Left ventricle myocardium superior (tissue), 1 donor: ENCODE measurements around the gene CTIF. TPM values are rescaled to one million over a fixed set of nuclear protein-coding genes. Genes with fewer than 3 reads are reported as not detected.
"Not testable (repeated sequence)": the region's sequence is repeated elsewhere in the genome, so short reads cannot be mapped to it uniquely, and the experiment has no call there.

Experiments
- ATAC-seq: fragments of 200-7000 bp; cut with Tn5 transposase; one replicate; pipeline ENCODE4 v1.9.1; 2020; ENCODE audit warnings: mild to moderate bottlenecking, moderate library complexity
- DNase-seq: peaks from one replicate; pipeline ENCODE4 v3.0.0-alpha.2; 2020
- intact Hi-C: fragments of 100-400 bp; cut with micrococcal nuclease; formaldehyde crosslinking; loops from one replicate; pipeline ENCODE4 v1.11.0; 2022
- total RNA-seq: library from RNA; stranded (reverse); fragmentation: NEBNext Ultra II Directional; extraction: Animal tissue kit (Norgen Biotek cat#: 25700); gene quantifications from one replicate; pipeline ENCODE4 v1.2.1, GENCODE V29; 2021
- donor health status: DM: no; HTN: yes; CAD: no; lungs with severe emphysema.

The CTIF gene
- total RNA-seq, 1 donor from 2014 or later: 59.9 TPM

DNA sequence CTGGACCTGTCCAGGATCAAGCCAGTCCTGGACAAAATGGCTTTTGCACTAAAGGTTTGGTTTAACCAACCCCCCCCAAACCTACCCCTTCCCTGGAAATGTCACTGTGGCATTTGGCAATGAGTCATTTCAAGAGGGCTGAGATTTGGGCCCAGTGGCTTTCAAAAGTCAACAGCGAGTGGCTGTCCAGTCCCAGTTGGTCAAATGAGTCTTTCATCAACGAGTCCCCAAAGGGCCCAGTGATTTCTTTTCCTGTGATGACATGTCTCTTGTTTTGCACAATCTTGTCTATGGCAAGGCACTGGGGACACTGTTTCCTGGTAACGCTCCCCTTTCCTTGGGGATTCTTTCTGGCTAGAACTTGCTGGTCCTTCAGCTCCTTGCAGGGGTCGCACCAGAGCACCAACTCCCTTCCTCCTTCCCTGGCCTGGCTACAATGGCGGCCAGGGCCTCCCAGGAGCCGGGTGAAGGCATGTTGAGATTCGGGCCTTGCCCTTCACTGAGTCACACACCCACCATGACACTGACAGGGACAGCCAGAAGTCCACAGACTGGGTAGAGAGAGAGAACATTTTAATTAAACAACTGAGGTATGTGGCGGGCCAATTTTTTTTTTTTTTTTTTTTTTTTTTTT is 324.7 kb downstream of the CTIF start:
- DNase-seq (peak; percentile 7), ATAC-seq (no peak)
- intact Hi-C loops: no loop called here

DNA sequence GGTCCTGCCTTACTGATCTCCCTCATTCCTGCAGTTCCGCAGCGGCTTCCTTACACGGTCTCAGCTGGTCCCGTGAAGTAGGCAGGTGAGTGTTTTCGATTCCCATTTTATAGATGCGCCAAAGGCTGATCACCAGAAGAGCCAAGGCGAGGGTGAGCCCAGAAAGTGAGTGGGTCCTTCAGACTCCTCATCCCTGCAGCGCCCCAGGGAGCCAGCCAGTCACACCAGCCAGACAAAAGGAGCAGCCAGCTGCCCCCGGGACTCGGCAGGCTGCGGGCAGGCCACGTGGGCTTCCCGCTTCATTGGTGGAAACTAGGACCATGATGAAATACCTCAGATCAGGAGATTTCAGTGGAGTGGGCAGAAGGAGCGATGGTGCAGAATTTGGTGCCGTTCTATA is 326.0 kb downstream of the CTIF start:
- intact Hi-C loops: no loop called here
- DNase-seq: peak; percentile 13
- no peak for ATAC-seq

DNA sequence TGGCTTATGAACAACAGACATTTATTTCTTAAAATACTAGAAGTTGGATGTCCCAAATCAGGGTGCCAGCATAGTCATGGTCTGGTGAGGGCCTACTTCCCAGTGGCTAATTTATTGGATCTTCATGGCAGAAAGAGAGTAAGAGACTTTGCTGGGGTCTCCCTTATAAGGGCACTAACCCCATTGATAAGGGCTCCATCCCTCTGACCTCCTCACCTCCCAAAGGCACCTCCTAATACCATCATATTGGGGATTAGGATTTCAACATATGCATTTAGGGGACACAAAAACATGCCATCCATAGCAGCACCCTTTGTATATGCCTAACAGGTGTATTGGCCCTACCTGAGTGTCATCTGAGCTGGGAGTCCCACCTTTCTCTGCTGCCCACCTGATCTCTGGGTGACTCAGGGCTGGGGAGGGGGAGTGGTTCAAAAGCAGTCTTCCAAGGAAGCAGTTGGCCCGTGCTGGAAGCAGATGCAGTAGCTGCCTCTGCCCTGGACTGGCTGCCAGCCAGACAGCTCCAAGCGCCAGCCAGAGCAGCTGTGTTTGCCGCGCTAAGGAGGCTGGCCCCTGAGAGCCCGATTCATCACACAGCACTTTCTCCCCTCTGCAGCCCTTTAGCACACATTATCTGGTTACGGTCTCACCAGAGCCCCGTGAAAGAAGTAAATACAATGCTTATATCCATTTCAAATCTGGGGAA is 327.4 kb downstream of the CTIF start:
- DNase-seq (peak; percentile 80), ATAC-seq (peak; percentile 81)
- intact Hi-C loops: no loop called here

DNA sequence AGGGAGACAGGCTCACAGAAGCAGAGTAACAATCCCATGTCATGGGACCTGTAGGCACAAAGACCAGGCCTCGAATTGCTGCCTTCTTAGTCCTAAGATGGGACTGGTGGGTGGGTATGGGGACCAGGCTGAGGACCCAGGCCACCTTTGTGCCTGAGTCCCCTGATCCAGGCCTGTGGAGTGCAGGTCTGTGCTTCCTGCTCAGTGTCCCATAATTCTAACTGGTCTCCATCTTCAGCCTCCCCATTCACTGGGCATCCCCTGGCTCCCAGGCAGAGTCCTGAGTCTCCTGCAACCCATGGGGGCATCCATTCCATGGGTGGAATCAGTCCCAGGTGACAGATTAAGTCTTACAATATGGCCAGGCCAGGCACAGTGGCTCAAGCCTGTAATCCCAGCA is 328.0 kb downstream of the CTIF start:
- ATAC-seq (no peak), DNase-seq (no peak)
- intact Hi-C loops: no loop called here

DNA sequence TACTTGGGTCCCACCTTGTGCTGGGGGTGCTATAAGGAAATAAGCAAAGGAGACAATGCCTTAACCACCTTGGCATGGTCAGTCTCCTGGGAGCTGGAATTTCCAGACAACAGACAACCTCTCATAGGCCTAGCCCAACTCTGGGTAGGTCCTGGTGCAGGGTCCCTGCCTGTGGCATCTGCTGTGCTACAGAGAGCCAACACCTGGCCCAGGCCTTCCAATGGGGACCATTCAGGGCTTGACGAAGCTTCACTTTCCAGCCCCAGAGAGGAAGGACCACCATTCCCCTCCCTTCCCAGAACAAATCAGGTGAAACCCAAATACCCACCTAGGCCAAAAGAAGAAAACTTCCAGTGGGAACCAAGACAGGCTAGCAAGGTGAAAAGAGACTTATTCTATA is 329.1 kb downstream of the CTIF start:
- DNase-seq (no peak), ATAC-seq (no peak)
- intact Hi-C loops: no loop called here

DNA sequence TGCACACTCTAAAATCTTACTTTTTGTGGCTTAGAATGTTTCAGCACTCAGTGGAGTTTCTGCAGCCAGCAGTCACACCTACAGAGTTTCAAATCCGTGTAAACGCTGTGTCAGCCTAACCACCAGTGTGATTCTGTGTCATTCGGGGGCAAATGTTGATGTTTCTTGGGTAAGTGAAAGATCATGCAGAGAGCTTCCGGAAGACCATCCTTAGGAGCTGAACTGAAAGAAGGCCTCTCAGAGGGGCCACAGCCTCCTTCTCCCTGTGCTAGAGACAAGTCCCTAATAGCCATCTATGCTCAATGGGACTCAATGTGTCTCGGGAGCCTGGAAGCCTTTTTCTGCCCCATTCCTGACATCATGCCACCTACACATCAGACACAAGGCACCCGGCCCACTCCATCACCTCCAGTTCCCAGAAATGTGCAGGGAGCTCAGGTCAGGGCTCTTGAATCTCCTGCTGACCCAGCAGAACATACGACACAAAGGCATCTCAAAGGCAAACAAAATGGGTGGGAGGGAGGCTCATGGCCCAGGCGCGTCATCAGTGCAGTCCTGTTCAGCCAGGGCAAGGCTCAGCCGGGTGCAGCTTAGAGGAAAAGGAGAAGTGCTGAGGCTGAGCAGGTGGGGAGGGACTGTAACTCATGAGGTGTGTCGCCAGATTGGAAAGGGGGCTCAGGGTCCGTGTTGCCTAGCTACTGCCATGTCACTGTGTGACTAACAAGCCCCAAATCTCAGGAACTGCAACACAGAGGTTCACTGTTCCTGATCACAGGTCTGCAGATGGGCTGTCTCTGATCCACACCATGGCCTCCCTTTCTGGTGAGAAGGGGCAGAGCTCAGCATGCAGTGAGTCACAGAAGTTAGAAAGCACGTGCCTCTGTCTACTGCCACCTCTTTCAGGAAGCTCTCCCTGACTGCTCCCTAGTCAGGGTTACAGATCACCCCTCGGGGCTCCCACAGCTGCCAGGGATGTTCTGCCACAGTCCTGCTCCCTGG is 329.9 kb downstream of the CTIF start:
- ATAC-seq: no peak
- intact Hi-C loops: no loop called here
- DNase-seq: peak; percentile 9

DNA sequence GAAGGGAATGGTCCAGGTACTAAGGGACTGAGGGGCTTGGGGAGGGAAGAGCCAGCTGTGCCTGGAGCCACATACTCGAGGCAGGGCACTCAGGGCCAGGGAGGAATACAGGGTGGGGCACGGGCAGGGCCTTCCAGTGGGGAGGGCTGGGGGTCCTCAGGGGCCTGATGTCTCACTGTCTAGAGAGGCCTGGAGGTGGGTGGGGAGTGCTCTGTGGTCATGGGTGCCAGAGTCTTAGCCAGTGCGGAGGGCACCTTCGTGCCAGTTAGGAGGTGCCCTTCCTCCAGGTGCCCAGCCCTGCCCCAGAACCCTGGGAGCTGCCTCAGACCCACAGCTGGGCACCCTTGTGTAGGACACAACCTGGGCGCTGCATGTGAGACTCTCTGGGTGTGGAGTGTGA is 330.8 kb downstream of the CTIF start:
- intact Hi-C loops: no loop called here
- no peak for ATAC-seq
- DNase-seq: no peak

DNA sequence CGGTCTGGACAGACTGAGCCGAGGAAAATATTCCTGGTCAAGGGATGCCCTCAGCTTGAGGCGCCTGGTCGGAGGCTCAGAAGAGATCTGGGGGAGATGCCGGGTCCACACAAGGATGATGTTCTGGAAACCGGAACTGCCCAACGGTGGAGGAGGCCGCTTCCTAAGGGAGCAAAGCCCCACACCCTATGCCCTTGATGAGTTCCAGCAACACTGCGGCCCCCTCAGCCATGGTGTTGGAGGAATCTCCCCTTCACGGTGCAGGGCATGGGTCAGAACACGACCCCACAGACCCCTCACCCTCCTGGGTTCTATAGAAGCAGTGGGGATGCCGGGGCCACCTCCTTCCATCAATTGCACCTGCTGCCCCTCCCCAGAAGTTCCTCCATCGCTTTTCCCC is 332.1 kb downstream of the CTIF start:
- ATAC-seq, DNase-seq, intact Hi-C loops: not testable (repeated sequence)

DNA sequence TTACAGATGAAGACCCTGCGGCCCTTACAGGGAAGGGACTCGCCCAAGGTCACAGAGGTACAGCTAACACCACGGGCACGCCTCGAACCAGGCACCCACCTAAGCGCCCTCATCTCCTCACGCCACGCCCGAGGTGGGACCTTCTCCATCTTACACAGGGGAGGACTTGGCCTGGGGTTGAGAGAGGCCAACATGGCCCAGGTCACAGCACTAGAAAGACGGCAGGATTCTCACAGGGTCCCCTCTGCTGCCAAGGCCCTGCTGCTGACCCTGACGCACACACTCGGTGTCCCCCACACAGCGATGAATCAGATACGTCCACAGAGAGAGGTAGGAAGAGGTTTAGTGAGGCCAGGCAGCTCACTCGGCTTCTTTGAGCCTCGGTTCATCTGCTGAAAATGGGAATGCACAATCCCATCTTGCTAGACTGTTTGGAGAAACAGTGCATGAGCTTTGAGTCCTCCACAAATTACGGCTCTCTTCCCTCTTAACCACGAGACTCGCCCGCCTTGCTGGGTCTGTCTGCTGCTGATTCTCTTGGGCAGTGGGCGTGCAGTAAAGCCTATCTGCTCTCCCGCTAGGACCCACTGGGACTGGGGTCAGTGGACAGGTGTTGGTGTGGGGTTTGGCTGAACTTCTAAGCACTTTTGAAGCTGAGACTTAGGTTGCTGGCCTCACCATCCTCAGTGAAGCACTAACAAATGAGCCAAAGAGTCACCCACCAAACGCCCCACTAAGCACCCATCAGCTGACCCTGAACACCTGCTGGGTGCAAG is 332.7 kb downstream of the CTIF start:
- DNase-seq: no peak
- no peak for ATAC-seq
- intact Hi-C loops: no loop called here

DNA sequence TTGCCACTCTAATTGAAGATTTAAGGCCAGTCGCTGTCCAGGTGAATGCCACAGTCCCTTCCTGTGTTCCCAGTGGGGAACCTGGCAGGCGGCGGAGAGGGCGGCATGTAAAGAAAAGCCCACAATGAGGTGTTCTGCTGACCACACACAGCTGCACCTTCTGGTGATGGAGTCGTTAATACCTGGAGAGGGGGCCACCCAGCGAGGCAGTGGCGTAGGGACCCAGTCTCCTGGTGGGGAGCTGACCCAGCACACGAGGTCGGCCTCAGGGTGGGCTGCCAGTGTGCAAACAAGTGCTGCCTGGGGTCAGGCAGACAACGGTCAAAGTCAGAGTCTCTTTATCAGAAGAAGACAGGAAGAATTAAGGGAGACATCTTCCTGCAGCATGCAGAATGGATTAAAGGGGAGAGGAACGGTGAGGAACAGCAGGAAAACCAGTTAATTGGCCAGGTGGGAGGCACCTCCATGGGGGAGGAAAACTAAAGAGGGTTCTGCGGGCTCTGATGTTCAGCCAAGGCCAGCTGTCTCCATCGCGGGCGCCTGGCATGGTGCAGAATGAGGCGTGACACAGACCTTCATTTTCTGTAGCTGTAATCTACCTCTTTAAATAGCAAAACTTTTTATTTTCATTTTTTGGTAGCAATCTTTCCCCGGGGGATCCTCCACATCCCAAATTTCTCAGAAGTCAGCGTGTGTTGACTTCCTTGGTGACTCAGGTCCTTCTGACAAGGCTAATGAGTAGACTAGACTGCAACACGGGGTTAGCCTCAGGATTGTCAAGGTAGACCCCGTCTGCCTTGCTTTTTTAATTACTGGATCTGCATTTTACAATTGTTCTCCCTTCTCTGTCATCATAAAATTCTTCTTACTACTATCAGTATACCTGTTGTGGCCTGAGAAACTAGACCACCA is 333.7 kb downstream of the CTIF start:
- ATAC-seq (no peak), DNase-seq (no peak)
- intact Hi-C loops: no loop called here

DNA sequence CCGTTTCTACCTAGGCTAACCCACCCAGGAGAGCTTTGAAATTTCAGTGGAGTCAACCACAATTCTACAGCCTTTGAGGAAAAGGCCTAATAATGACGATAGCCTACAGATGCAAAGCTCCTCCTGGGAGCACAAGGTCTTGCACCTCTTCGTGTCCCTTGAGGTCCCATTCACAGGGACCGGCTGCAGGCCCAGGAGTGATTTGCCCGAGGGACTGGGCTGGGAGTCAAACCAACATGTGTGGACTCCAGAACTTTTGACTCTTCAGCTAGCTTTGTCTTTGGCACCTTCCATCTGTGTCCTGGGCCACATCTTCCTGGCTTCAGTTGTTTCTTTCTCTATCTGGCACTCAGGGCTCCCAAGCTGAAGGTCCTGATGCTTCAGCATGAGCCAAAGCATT is 335.4 kb downstream of the CTIF start:
- no peak for DNase-seq
- intact Hi-C loops: no loop called here
- no peak for ATAC-seq

DNA sequence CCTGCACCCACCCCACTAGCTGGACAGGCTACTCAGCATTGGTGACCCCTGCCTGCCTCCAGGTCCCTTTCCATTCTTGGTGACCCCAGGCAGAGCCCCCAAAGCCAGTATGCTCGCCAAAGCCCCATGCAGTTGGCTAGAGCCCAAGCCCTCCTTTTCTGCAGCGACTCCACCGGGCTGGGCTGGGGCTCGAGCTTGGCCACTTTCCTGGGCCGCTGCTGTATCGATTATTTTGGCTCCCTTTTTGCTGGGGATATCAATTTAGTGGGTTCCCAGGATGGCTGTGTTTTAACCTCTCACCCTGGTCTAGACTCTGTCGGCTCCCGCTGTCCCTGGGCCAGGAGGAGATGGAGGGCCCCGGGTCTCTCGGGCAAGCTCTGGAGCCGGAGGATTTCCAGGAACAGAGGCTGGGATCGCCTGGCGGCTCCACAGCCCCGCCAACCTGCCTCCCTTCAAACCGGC is 335.9 kb downstream of the CTIF start:
- DNase-seq (no peak), ATAC-seq (no peak)
- intact Hi-C loops: no loop called here

DNA sequence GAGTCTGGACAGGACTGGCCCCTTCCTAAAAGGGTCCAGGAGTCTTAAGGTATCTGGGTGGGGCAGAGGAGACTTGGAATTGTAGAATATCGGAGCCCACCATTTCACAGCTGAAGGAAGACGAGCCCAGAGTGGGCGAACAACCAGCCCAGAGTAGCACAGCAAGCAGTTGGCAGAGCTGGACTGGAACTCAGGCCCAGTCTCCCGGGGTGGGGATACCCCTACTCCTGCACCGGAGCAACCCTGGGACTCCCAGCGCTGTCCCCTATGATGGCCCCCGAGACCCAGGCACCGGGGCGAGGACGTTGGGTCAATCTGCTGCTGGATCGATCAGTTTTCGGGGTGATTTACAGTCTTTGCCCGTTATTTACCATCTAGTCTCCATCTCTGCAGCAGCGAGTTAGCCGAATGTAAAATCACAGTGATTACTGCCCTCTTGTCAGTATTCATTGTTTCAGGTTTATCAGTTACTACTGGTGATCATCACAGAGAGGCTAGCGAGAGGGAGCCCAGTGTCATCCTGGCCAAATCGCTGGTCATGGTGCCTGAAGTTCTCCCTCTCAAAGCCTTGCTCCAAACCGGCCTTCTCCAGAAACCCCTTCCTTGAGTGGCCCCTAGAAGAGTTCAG is 336.6 kb downstream of the CTIF start:
- intact Hi-C loops: no loop called here
- DNase-seq (no peak), ATAC-seq (no peak)

DNA sequence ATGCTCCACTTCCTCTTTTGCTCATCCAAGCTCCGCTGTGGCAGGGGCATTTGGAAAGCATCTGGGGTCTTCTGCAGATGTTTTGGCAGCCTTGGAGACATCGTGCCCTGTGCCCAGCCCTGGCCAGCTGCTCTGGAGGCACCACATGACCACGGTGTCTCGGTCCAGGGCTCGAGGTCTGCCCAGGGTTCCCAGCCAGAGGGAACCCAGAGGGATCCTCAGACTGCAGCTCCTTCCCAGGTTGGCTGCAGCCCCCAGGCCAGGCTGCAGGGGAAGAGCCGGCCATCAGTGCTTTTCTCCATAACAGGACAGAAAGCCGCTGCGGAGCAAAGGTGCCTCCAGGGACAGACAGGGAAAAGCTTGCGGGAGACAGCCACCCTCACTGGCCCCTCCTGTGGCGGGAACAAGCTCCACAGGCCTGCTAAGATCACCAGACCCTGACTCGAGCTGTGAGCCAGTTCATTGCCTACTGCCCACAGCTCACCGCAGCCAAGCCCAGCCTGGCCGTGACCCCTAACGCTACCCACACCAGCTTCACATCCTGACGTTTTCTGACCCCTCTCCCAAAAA is 337.2 kb downstream of the CTIF start:
- ATAC-seq: no peak
- intact Hi-C loops: no loop called here
- DNase-seq: no peak

DNA sequence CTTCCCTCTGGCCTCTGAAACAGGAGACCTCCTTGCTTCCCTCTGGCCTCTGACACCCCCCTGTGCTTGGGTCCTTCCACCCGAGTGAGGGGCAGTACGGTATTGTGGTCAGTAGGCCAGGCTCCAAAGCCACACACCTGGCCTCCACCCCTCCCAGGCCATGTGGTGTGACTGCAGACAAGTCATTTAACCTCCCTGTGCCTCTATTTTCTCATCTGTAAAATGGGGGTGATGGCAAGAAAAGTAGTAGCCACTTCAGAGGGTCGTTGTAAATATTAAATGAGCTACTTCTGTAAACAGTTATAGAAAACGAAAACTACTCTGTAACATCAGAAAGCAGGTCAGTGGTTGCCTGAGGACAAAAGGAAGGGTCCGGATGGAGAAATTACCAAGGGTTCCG is 337.8 kb downstream of the CTIF start:
- intact Hi-C loops: no loop called here
- ATAC-seq: no peak
- no peak for DNase-seq

DNA sequence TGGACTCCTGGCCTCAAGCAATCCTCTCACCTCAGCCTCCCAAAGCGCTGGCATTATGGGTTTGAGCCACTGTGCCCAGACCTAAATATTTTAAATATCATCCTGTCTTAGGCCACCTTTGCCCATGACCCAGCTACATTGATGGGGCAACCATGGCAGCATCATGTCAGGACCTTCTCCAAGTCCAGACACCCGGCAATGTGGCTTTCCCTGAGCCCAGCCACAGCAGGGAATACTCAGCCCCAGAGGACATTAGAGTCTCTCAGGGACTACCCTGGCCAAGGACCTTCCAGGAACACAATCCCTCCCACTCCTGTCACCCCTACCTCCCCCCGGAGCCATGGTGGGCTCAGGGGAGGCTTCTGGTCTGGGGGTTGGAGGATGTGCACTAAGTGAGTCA is 339.1 kb downstream of the CTIF start:
- DNase-seq (no peak), ATAC-seq (no peak)
- intact Hi-C loops: no loop called here

DNA sequence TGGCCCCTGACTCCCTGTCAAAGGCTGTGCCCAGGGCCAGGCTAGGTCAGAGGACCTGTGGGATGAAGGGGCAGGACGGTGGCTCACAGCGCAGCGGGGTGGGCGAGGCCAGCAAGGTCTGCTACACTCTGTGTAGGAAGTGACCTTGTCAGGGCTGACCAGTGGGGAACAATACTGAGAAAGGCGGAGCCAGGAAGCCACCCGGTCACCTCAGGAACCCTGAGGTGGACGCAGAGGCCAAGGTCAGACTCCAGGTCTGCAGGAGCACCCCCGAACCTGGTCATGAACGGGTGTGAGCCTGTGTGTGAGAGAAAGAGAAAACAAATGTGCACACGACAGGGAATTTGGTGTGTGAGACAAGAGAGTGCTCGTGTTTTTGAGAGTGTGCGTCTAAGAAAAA is 339.6 kb downstream of the CTIF start:
- DNase-seq (no peak), ATAC-seq (peak; percentile 45)
- intact Hi-C loops: no loop called here
